ENCODE data around the gene AQP1. TPM values are rescaled to one million over a fixed set of nuclear protein-coding genes. Genes with fewer than 3 reads are reported as not detected.

AQP1 gene
- total and polyA plus RNA-seq, 10 of the 15 experiments (the other 5 are each of a cell fraction or from before 2014, with no cell fraction given) = 0.03 to 0.64 TPM; not detected in 8

DNA sequence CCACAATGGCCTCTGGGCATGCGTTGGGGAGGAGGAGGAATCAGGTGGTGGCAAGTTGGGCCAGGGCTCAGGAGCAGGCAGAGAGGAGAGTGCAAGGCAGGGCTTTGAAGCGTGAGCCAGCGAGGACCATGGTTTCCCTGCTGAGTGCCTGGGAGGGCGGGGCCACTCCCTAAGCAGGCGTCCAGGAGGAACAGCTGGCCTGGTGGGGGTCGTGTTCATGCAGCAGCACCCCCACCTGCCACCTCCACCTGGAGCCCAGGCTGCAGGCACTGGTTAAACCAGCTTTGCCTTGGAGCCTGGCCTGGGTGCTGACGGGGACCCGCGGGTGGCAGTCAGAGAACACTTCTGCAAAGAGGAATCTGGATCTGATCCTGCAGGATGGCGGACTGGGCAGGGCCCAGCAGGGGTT lies 24.2 kb upstream of the AQP1 start:
- Histone ChIP-seq H2AFZ (ENCODE audit: control insufficient read depth, low read depth, low read length) (no peak overlapping the region), H3K27me3 (replicated peaks in 1 of 2; ENCODE audit: control insufficient read depth in 2 of 2, insufficient read depth in 2 of 2, low read length in 1 of 2) (peaks cover 0 to 2% of the 10 kb centered on the region in 2 experiments; a peak in 2 of 4 replicates), H3K36me3 (ENCODE audit: control insufficient read depth in 2 of 2, insufficient read depth in 2 of 2, low read length in 1 of 2) (no peaks in the 10 kb centered on the region), H4K20me1 (ENCODE audit: control insufficient read depth, insufficient read depth) (no peaks in the 10 kb centered on the region), H3K4me1 (ENCODE audit: control insufficient read depth, insufficient read depth, low read length) (no peaks in the 10 kb centered on the region; the same call in 1 of the 2 replicates), H3K9me3 (replicated peaks; ENCODE audit: control insufficient read depth, insufficient read depth, low read length) (no peaks in the 10 kb centered on the region), H3K27ac (ENCODE audit: control insufficient read depth, insufficient read depth) (no peak overlapping the region), H3K4me3 (no peak overlapping the region), H3K79me2 (ENCODE audit: control insufficient read depth, insufficient read depth, low read length) (no peaks in the 10 kb centered on the region), H3K9ac (ENCODE audit: control insufficient read depth, insufficient read depth, low read length) (no peak overlapping the region), H3K4me2 (ENCODE audit: control insufficient read depth, insufficient read depth) (no peak overlapping the region)
- no TSS peak for BruUV-seq (replicated peaks)
- ATAC-seq (no peak), FAIRE-seq (no peak), DNase-seq (ENCODE audit: low read depth, low spot score) (no peak)
- ChIA-PET CTCF (interaction anchor here (1.0 kb wide), 1 partner anchor 236 kb away, joined by 3 read pairs; no protein-coding TSS in a partner anchor), POLR2A (no interaction called here), SMC1A (ENCODE audit: uncharacterized antibody, unreplicated experiment) (no interaction called here), RAD21 (ENCODE audit: unreplicated experiment) (no interaction called here)
- in situ Hi-C loops (cut with MboI) = no loop called here
- intact Hi-C loops (cut with micrococcal nuclease; ENCODE audit: unreplicated experiment) = no loop called here
- WGBS (ENCODE audit: insufficient coverage, insufficient replicate concordance, low lambda C conversion rate, missing lambda C conversion rate) = 48% methylated on average over 10 of the region's 10 CpGs
- TF ChIP-seq MYC (IDR thresholded peaks at IDR 0.05; ENCODE audit: insufficient read depth, insufficient read length, insufficient replicate concordance, low read length, severe bottlenecking) (no peak), GABPA (IDR thresholded peaks at IDR 0.05; ENCODE audit: low read depth) (no peak), ETV6 (conservative IDR thresholded peaks at IDR 0.05 in 1 of 2, IDR thresholded peaks at IDR 0.05 in 1 of 2; ENCODE audit: borderline replicate concordance in 1 of 2, low read depth in 1 of 2) (no peak), POLR2AphosphoS2 (IDR thresholded peaks at IDR 0.05; ENCODE audit: low read depth, low read length) (no peak)
- TF ChIP-seq, protein P1, sequence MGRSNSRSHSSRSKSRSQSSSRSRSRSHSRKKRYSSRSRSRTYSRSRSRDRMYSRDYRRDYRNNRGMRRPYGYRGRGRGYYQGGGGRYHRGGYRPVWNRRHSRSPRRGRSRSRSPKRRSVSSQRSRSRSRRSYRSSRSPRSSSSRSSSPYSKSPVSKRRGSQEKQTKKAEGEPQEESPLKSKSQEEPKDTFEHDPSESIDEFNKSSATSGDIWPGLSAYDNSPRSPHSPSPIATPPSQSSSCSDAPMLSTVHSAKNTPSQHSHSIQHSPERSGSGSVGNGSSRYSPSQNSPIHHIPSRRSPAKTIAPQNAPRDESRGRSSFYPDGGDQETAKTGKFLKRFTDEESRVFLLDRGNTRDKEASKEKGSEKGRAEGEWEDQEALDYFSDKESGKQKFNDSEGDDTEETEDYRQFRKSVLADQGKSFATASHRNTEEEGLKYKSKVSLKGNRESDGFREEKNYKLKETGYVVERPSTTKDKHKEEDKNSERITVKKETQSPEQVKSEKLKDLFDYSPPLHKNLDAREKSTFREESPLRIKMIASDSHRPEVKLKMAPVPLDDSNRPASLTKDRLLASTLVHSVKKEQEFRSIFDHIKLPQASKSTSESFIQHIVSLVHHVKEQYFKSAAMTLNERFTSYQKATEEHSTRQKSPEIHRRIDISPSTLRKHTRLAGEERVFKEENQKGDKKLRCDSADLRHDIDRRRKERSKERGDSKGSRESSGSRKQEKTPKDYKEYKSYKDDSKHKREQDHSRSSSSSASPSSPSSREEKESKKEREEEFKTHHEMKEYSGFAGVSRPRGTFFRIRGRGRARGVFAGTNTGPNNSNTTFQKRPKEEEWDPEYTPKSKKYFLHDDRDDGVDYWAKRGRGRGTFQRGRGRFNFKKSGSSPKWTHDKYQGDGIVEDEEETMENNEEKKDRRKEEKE (IDR thresholded peaks at IDR 0.05) = no peak
